Endometrial microvascular endothelial cells (primary cell): Measurements from ENCODE around the gene CLSTN2. TPM values are rescaled to one million over a fixed set of nuclear protein-coding genes. Genes with fewer than 3 reads are reported as not detected.

ENCODE experiments used
- in situ Hi-C: cut with HindIII; loops from 2 replicates; pipeline ENCODE4 v1.10.0; 2017; ENCODE audit warnings: low sequenced_read_pairs, low pct_unique_long_range_greater_than_20kb; ENCODE audit errors: inconsistent ontology term
- total RNA-seq: library from RNA; depleted of rRNA; stranded (reverse); fragments of >200 nt; gene quantifications from one replicate; pipeline ENCODE4 v1.2.3, GENCODE V29; 2015; ENCODE audit errors: inconsistent ontology term

The CLSTN2 gene
- total RNA-seq, 1 donor from 2014 or later: not detected

- in situ Hi-C loops: no loop called here
Measured at GRCh38 chr3:140023616-140024530, 88.9 kb downstream of the CLSTN2 start.

GRCh38 chr3:140031170-140031569, 96.2 kb downstream of the CLSTN2 start:
- in situ Hi-C loops: no loop called here

- in situ Hi-C loops: no loop called here
Measured at GRCh38 chr3:140034058-140034457, 99.1 kb downstream of the CLSTN2 start.

GRCh38 chr3:140035871-140036270, 100.9 kb downstream of the CLSTN2 start:
- in situ Hi-C loops: no loop called here

- in situ Hi-C loops: no loop called here
Measured at GRCh38 chr3:140050396-140050795, 115.4 kb downstream of the CLSTN2 start.

- in situ Hi-C loops: no loop called here
Measured at GRCh38 chr3:140051019-140051957, 116.3 kb downstream of the CLSTN2 start.

- in situ Hi-C loops: no loop called here
Measured at GRCh38 chr3:140052771-140053702, 118.1 kb downstream of the CLSTN2 start.

- in situ Hi-C loops: no loop called here
Measured at GRCh38 chr3:140053794-140054193, 118.8 kb downstream of the CLSTN2 start.

- in situ Hi-C loops: no loop called here
Measured at GRCh38 chr3:140055092-140055791, 120.3 kb downstream of the CLSTN2 start.

- in situ Hi-C loops: no loop called here
Measured at GRCh38 chr3:140056047-140056446, 121.1 kb downstream of the CLSTN2 start.

- in situ Hi-C loops: no loop called here
Measured at GRCh38 chr3:140061211-140061610, 126.2 kb downstream of the CLSTN2 start.

- in situ Hi-C loops: no loop called here
Measured at GRCh38 chr3:140062461-140062860, 127.5 kb downstream of the CLSTN2 start.

GRCh38 chr3:140067487-140067886, 132.5 kb downstream of the CLSTN2 start:
- in situ Hi-C loops: no loop called here

GRCh38 chr3:140068494-140069017, 133.6 kb downstream of the CLSTN2 start:
- in situ Hi-C loops: no loop called here

GRCh38 chr3:140073278-140074045, 138.5 kb downstream of the CLSTN2 start:
- in situ Hi-C loops: no loop called here

- in situ Hi-C loops: no loop called here
Measured at GRCh38 chr3:140076552-140076951, 141.6 kb downstream of the CLSTN2 start.

GRCh38 chr3:140077406-140077805, 142.4 kb downstream of the CLSTN2 start:
- in situ Hi-C loops: no loop called here
